IPS DF 19.7 (cell line): ENCODE results near the gene GPR35.

Experiments
- DNase-seq: peaks from one replicate; pipeline ENCODE4 v3.0.0-alpha.2; 2013; ENCODE audit warnings: low read depth, low spot score

The GPR35 gene

GRCh38 chr2:240589375-240589774 is 35.9 kb upstream of the GPR35 start:
- DNase-seq: no peak

DNA sequence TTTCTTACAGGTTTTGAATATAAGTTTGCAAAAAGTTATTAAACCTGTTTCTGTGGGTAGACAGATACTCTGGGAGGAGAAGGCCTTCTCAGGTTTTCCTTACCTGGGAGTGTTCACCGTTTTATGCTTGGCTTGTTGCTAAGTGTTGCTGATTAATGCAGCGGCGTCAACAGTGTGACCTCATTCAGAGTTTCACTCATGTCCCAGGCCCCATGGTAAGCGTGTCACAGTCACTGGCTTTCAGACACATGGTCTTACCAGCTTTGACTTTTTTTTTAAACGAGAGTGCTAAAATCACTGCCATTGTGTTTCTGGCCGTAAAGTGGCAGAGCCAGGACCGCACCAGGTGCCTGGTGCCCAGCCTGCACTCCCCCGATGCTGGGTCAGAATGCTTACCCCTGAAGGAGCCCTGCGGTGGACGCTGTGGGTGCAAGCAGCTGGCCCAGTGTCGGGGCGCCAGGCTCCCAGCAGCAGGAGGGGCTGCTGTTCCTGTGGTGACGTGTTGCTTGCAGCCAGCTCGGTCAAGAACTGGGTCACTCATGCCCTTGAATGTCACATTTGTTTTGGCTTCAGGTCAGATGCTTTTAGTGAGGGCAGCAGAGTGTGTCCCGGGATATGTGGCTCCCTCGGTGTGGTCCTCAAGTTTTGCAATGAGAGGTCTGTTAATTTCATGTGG is 35.3 kb upstream of the GPR35 start:
- DNase-seq: no peak

GRCh38 chr2:240590681-240591111 is 34.6 kb upstream of the GPR35 start:
- DNase-seq: no peak

DNA sequence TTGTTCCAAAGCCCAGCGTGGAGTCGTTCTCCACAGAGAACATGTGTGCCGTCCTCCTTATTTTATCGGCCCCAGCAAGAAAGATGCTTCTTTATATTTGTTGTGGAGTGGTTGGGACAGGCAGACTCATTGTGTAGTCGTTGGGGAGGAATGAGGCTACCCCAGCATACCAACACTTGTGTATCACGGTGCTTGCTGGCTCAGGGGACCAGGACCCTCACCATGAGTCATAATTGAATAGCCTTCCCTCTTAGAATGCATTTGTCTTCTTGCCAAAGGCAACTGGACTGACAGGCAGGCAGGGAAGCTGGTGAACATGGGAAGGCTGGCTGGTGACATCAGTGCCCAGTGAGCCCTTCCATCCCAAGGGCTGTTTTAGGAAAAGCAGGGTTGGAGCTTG is 34.1 kb upstream of the GPR35 start:
- DNase-seq: no peak

DNA sequence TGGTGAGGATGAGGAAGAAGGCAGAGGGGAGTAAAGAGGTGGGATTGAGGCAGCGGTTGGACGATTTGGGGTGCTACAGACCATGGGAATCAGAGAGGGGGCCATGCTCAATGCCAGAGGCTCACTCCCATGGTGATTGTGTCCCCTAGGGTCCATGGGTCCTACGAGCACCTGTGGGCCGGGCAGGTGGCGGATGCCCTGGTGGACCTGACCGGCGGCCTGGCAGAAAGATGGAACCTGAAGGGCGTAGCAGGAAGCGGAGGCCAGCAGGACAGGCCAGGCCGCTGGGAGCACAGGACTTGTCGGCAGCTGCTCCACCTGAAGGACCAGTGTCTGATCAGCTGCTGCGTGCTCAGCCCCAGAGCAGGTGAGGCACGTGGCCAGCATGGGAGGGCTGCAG is 33.5 kb upstream of the GPR35 start:
- DNase-seq: no peak

GRCh38 chr2:240593026-240593702 is 32.1 kb upstream of the GPR35 start:
- DNase-seq: no peak

- DNase-seq: no peak
Measured at GRCh38 chr2:240593703-240594451, 31.4 kb upstream of the GPR35 start.

GRCh38 chr2:240594511-240595380 is 30.5 kb upstream of the GPR35 start:
- DNase-seq: no peak

- DNase-seq: no peak
Measured at GRCh38 chr2:240595381-240596079, 29.8 kb upstream of the GPR35 start.

DNA sequence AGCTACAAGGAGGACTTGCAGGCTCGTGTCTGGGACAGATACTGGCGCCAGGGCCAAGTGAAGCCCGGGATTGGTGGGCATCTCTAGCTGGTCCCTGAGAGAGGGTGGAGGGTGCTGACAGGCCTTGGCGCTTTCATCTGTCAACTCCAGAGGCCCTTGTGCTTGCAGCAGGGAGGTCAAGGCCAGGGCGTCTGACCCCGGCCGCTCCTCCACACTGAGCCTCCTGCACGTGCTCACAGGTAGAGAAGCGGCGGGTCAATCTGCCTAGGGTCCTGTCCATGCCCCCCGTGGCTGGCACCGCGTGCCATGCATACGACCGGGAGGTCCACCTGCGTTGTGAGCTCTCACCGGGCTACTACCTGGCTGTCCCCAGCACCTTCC is 29.2 kb upstream of the GPR35 start:
- DNase-seq: no peak

- no peak for DNase-seq
Measured at GRCh38 chr2:240596491-240596931, 28.8 kb upstream of the GPR35 start.

- DNase-seq: no peak
Measured at GRCh38 chr2:240597054-240597418, 28.2 kb upstream of the GPR35 start.

DNA sequence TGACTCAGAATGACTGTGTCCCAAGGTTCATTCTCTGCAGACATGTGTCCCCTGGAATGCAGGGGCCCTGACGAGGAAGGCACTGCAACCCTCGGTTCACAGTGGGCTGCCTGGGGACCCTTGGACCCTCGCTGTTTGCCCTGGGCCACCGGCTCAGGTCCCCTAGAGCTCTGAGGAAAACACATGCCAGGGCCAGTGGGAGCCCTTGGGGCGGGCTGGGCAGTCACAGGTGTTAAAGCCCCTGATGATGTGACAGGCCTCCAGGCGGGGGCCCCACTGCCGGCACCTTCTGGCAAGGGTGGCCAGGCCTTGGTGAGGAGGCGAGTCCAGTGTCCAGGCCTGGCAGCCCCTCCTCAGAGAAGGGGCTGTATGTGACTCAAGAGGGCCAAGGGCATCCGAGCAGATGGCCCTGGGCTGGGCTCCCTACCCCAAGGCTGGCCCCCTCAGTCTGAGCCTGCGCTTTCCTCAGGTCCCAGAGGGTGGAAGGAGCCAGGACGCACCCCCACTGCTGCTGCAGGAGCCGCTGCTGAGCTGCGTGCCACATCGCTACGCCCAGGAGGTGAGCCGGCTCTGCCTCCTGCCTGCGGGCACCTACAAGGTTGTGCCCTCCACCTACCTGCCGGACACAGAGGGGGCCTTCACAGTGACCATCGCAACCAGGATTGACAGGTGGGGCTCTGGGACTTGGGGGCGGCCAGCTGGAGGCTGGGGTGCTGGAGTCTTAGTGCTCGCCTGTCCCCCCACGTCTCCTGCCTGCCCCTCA is 27.7 kb upstream of the GPR35 start:
- no peak for DNase-seq

DNA sequence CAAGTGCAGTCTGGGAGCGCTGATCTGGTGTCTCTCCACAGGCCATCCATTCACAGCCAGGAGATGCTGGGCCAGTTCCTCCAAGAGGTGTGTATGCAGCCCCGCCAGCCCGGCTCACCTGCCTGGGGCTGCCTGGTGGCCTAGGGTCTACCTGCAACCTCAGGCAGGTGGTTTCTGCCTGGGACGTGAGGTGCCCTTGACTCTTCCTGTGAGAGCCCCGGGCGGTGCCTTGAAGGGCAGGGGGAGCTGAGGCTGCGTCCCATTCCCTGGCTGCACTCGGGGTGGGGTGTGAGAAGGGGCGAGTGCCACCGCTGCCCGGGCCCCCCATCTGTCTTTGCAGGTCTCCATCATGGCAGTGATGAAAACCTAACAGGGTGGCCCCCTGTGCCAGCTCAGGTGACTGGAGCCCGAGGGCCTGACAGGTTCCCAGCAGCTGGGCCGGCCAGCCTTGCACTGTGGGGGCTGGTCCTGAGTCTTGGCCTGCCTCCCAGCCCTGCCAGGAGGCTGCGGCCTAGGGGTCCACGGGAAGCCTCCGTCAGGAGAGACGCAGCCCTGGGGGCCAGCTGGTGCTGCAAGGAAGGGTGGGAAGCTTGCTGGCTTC is 26.9 kb upstream of the GPR35 start:
- DNase-seq: no peak

DNA sequence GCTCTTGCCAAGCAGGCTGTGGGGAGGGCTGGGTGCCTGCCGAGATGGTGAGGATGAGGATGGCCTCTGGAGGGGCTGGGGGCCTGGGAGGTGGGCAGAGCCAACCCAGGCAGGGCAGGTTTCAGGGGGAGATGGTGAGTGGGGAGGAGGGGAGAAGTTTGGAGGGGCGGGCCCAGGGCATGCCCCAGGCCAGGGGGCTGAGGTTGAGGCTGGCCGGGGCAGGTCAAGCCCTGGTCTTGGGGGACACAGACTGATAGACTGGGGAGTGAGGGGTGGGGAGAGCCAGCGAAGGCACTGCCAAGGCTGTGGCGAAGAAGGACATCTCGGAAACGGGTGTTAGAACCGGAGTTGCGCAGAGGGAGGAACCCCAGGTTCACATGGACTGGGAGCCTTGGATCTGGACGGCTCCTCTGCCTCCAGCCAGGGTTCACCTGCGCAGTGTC is 26.1 kb upstream of the GPR35 start:
- DNase-seq: no peak

- DNase-seq: no peak
Measured at GRCh38 chr2:240600451-240600961, 24.8 kb upstream of the GPR35 start.

GRCh38 chr2:240601061-240601830 is 24.0 kb upstream of the GPR35 start:
- DNase-seq: no peak

DNA sequence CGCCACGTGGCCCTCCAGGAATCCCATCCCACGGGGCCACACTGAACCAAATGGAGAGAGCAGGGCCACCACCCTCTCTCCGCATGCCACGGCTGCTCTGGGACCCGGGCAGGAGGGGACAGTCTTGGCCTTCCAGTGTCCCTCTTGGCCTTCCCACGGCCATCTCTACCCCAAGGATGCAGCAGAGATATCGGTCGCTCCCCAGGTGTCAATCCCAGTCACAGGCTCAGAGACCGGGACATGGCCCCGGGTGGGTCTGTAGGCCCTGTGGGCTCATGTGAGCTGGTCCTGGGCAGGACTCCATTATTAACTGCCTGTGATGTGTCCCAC is 23.5 kb upstream of the GPR35 start:
- no peak for DNase-seq
